SH-SY5Y (cell line): ENCODE data around the gene PLEKHA7.

Experiments
- GATA2 ChIP-seq: IDR thresholded peaks from 2 replicates; pipeline ENCODE4 v1.6.1; 2011; ENCODE audit warnings: mild to moderate bottlenecking, low read depth, low read length
- GATA3 ChIP-seq: IDR thresholded peaks from 2 replicates; pipeline ENCODE4 v1.6.1; 2011; ENCODE audit warnings: low read depth, mild to moderate bottlenecking, low read length, moderate library complexity

- TF ChIP-seq GATA3 (no peak), GATA2 (no peak)
These were observed 263.8 kb downstream of the PLEKHA7 start for GRCh38 chr11:16750417-16750816.
